NCI-H187 (cell line): ENCODE measurements around the gene DTNBP1.
A peak's percentile ranks its signal among the peaks of the same experiment; 100 is the strongest.

Source experiments
- DNase-seq, 2 experiments: peaks; one replicate each; lab custom pipeline; 2025; lab: John Stamatoyannopoulos, UW

Gene DTNBP1

DNA sequence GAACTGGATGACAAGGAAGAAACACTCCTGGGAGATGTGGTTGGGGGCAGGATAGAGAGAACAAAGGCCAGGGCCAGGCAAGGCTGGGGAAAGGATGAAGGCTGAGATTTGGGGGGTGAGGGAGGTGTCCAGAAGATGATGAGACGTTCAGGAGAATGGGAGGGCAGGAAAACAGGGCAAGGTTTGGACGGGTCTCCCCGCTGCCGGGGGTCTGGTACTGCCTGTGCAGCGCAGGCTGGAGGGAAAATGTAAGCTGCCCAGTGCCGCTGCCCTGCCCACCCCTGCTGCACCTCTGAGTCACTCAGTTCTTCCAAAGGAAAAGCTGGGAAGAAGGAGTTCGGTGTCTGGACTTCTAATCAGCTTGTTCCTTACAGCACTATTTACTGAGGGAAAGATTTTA, 130.9 kb downstream of the DTNBP1 start:
- DNase-seq: no peak

DNA sequence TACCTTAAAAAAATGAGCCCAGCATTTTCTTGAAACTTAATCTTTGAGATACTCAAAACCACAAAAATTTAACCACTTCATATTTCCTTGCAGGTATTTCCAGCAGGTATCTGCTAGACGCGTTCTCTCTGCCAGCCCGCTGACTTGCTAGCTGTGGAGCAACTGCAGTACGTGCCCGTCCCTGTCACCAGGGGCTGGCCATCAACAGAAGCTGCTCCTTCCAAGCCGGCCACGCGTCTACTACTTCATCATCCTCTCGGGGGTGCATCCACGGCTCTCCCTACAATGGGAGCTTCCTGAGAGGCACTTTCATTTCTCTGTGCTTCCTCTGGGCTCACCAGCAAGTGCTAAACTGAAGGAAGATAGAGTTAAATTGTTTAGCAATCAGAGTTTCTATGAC, 132.4 kb downstream of the DTNBP1 start:
- no peak for DNase-seq

DNA sequence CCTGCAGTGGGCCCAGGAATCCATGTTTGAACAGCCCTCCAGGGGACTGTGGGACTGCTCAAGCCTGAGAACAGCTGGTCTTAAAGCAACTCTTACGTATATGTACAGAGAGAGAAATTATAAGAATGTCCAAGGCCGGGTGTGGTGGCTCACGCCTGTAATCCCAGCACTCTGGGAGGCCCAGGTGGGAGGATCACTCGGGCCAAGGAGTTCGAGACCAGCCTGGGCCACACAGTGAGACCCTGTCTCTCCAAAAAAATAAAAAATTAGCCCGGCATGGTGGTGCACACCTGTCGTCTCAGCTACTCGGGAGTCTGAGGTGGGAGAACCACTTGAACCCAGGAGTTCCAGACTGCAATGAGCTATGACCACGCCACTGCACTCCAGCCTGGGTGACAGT, 134.0 kb downstream of the DTNBP1 start:
- DNase-seq: no peak

DNA sequence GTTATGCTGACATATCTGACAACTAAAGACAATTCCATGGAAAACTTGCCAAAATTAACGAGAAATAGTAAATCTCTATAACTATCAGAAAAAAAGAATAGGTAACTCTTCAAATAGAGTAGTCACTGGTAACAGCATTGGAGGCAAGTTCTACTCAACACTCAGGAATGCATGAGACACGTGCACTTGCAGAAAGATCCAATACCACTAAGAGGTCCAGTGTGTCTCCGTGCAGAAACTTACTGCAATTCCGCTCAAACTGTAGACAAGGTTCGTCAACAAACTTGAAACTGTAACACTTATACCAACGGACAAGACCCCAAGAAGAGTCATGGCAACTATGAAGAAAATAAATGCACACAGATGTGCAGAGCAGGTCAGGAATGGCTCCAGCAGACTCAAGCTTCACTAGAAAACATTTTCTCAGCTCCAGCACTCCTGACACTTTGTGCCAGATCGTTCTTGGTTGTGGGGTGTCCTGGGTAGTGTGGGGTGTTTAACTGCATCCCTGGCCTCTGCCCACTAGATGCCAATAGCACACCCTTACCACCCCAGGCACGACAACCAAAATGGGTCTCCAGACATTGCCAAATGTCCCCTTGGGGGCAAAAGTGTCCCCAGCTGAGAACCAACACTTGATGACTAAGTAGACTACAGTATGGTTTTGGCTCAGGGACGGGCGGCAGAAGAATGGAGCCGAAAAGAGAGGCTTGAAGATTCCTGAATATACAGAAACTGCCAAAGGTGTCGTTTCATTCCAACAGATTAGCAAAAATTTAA, 134.8 kb downstream of the DTNBP1 start:
- no peak for DNase-seq

DNA sequence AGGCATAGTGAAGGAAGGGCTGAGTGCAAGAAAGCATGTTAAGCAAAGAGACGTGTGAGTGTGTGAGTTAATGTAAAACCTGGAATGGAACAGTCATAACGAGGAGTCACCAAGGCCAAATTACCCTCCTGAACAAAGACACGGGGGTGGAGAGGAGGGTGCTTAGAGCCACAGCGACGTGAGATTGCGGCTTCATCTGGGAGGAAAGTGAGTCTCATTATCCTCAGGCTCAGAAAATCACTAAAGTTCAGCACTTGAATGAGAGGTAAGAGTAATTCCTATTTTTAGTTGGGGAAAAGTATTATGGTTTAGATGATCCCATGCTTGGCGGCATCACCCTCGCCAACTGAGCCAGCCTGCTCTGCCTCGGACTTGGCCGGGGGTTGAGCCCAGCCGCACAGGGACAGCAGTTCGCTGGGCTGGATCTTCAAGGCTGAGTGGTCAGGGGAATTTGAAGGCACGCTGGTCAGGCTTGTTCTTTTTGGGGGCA, 136.6 kb downstream of the DTNBP1 start:
- no peak for DNase-seq

DNA sequence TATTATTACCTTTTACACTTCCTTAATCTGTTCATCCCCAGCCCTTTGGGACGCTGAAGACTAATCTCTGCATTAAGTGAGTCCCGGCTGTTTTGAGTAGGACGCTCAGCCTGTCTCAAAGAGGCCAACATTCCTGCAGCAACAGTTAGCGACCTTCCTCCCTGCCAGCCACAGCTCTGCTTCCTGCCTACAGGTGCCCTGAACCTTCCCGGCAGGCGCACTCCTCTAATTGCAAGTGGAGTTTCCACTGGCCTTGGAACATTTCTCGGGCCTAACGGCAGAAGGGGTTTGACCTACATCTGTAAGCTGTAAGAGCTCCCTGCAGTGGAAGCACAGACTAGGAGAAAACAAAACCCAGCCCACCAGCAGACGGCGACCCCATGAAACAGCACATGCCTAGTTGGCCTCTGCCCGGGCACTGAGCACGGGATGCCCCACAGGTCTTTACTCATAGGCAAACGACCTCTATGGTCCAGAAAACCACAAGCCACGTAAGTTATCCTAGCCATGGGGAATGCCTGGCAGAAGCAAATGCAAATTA, 137.9 kb downstream of the DTNBP1 start:
- no peak for DNase-seq

DNA sequence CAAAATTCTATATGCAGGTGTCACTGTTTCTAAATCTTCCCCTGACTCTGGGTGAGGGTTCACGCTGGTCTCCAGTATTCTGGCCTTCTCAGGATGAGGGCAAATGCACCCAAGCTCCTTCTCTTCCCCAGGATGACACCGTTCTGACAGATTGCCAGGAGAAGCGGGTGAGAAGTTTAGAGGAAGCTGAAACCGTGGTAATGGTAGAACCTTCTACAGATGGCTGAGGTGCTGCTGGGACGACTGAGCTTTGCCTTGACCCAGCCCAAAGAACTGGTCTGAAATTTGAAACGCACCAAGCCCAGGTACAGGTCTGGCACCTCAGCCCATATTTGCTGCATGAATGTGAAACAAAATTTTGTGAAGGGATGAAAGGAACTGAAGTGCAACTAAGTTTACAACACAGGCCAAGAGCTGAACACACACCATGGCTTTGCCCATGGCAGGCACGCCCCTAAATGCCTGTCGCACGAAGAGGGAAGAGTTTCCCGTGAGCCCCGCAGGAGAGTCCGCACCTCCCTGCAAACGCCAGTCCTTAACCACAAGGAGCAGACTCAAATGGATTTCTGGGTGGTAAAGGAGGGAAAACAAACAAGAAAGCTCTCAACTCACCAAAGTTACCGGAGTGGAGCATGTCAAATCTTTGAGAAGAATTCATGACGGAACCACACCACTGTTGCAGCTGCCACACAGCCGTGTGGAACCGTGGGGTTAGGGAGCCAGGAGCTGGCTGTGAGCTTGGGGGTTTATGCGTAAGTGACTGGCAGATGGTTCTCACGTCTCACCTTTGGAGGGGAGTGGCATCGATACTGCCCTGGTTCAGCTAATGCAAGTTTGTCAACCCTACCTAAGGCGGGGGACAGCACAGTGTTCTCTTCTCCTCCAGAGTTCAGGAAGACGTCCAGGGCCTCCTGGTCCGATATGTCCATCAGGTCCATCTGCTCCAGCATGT, 138.9 kb downstream of the DTNBP1 start:
- DNase-seq: no peak

DNA sequence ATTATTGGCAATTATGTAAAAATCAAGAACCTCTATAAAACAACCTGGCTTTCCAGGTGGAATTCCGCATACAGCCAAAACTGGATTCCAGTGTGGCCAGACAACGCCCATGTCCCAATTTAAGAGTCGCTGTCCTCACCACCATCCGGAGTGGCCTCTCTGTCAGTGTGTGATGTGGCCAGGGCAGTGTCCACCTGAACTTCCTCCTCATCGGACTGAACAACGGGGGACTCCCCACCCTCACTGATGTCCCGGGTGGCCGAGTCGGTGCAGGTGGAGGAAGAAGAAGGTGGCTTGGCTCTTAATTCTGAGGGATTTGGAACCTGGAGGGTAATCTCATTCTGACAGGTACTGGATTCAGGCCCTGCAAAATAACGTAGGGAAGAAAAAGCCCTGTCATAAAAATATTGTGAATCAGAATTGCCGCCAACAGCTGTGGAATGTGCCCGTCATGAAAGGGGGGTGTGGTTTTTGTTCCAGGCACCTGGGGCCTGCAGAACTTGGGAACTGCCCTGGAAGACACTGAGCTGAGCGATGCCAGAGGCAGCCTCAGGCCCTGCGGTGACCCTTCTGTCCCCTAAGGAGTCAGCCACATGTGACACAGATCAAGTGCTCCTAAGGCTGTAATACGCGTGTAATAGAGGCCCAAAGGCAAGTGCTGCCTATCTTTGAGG, 139.8 kb downstream of the DTNBP1 start:
- DNase-seq: no peak

DNA sequence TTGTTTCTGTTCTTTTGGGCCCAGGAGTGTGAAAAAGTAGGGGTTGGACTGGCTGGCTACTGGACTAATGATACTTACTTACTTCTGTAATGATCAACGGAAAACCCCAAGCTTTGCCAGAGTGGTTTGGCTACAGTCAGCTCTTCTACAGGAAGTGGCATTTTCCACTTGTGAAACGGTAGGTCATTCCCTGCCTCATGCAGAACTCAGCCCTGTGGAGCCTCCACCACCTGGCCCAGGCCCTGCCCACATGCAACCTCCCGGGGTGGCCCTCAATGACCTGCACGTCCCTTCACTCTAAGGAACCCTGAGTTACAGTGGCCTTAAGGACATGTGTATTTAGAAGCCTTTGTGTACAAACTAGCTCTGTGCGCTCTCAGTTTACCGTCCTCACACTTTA, 140.4 kb downstream of the DTNBP1 start:
- no peak for DNase-seq

DNA sequence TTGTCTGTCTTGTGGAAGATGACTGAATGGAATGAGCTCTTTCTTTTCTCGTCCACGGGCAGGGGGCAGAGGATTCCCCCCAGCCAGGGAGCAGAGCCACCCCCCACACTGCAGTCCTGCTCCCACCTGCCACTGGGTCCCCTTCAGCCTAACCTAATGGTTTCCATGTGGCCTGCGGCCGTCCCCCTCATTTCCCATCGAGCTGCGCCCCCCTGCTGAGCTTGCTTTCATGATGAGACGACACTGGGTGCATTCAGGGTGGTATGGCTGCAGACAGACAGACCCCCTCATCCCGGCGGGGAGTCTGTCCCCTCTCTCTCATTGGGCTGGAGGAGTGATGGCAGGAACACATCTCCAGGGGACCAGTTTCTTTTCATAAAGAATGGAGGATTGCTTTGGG, 140.8 kb downstream of the DTNBP1 start:
- DNase-seq: no peak

DNA sequence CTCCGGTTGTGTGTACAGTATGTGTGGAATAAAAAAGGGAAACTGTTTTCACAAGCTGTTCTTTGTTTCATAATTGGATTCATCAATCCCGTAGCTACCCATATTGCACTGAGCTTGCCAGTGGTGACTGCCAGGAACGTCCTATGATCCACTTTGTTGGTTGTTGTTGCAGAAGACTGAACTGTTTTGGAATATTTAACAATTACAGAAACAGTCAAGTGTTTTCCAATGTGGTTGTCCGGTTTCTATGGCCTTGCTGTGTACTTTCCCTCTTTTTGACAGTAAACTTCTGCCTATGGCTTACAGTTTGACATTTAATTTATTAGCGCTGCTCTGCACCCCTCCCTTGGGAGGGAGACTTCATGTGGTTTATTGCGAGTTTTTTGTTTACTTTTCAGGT, 141.2 kb downstream of the DTNBP1 start:
- no peak for DNase-seq

DNA sequence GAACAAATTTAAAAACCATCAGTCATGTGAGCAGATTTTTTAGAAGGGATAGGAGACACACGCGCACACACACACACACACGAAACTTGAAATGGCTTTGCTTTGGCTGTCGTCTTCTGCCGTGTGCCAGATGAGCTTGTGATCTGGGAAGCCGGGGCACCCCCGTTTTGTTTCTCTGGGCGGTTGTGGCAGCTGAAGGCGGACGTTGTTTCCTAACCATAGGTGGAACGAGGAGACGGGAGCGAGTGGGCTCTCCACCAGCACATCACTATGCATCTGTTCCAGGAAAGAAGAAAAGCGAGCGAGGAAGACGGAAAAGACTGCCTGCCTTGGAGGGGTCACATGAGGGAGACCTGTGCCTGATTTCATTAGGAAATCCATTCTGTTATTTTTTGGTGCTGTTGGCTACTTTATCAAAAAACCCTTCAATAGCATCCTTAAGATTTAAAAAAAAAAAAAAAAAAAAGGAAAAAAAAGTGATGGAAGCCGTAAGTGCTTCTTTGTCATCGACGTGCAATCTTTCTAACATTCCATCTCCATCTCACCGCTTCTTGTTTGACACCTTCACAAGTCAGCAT, 142.1 kb downstream of the DTNBP1 start:
- no peak for DNase-seq

DNA sequence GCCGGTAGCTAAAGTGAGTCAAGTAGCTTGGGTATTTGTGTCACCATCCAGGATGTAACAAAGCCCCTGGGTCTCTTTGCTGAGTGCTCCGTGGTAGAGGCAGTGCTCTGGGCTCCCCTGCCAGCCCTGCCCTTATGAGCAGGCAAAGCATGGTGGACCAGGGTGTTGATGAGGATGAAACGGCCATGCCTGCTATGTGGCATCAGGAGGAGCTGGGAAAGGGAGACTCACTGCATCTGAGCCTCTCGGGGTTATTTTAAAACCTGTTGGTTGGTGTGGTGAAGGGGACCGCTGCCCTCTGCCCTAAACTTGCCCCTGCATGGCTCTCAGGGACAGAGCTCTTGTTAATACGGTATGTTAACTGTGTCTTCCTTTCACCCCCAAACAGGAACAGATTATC, 143.1 kb downstream of the DTNBP1 start:
- DNase-seq: no peak

DNA sequence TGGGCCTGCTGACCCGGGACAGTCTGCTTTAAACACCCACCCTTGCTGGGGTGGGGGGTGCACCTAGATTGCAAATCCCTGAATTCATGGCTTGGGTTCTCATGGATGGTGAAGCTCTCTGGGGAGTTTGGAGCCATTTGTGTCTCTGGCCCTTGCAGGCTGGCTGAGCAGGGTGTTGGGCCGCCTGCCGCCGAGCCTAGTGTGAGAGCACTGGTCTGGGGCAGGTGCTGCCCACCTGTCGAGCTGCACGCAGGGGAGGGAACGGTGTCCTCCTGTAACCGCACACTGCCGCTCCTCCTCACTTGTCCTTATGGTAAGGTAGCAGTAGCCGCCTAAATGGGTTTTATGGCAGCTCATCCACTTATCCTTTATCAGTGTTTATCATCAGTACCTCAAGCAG, 143.9 kb downstream of the DTNBP1 start:
- peak; percentile 90 to 99 for DNase-seq

DNA sequence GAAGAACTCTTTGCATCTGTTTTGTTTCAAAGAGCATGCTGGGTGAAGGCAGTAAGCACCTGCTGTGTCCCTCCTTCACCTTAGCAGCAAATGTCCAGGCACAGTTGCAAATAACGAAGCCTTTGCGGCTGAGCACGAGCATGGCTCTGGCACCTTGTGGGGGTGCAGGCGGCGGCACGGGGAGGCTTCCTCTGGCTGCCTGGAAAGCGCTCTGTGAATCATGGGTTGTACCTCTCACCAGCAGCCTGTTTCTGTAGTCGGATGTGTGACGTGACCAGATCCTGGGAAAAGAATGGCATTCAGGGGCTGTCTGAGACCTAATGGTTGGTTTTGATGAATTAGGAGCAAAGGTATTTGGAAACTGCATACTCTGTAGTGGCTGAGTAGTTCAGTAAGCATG, 144.8 kb downstream of the DTNBP1 start:
- no peak for DNase-seq

DNA sequence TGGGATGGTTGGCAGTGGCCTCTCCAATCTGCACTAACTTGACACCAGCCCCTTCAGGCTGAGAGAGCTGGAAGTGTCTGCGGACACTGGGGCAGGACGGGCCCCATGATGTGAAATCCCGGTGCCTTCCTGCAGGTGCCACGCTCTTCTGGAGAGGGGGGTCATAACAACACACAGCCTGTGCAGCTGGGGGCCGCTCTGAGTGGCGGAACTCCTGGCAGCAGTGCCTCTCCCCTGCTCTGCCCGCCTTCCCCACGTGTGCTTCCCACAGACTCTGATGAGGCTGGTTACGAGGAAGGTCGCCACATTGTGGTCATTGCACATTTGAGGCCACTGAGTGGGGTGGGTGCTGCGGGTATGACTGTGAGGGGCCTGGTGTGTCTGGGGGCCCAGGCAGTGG, 145.2 kb downstream of the DTNBP1 start:
- no peak for DNase-seq

DNA sequence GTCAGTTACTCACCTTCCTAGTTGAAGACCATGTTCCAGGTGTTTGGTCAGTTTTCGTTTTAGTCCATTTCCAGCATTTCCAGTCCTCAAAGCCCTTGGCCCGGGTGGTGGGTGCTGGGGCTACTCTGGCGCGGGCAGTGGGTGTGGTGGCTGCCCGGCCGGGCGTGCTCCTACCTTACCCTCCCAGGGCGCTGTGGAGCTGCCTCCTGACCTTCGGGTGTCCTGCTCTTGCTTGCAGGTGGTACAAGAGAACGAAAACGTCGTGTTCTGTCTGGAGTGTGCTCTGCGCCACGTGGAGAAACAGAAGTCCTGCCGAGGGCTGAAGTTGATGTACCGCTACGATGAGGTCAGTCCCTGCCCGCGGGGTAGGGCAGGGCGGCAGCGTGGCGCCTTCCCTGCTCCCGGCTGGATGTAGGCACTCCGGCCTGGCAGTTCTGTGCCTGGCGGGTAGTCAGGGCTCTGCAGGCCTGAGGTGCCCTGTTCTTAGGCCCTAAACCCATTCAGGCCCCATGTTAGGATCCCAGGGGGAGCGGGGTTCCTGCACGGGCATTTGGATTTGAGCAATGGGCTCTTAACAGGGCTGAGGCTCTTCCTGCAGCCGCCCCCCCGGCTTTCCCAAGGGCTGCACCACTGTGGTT, 145.8 kb downstream of the DTNBP1 start:
- DNase-seq: no peak

DNA sequence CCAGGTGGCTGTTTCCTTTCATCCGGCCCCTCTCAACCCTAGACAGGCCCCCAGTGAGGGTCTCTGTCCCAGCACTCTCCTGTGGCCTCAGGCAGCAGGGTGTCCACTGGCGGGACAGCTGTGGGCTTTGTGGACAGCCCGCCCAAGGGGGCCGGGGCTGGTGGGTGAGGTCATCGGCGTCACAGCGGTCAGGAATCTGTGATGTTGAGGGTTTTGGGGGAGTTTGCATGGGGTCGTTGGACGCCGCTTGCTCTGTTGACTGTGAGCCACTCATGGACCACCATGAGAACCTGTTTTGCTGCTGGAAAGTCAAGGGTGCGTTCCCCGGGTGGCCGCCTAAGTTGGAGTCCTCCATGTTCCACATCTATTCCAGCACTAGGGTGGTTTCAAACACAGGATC, 146.4 kb downstream of the DTNBP1 start:
- no peak for DNase-seq

DNA sequence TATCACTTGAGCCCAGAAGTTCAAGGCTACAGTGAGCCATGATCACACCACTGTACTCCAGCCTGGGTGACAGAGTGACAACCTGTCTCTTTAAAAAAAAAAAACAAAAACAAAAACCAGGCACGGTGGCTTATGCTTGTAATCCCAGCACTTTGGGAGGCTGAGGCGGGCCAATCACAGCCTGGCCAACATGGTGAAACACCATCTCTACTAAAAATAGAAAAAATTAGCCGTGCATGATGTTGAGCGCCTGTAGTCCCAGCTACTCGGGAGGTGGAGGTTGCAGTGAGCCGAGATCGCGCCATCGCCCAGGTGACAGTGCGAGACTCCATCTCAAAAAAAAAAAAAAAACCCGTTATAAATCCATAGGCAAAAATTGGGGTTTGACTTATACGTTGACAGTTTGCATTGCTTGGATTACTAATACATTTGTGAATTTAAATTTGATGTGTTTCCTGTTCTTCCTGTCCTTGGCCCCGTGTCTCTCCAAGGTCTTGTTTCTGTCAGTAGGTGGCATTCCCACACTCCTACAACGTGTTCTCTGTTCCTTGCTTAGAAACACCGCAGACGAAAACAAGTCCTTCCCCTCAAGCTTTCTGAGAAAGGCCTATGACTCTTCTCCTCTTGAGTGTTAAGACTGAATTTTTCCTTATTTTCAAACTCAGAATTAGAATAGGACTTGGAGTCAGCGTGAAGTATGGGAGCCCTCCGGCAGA, 147.0 kb downstream of the DTNBP1 start:
- DNase-seq: no peak

DNA sequence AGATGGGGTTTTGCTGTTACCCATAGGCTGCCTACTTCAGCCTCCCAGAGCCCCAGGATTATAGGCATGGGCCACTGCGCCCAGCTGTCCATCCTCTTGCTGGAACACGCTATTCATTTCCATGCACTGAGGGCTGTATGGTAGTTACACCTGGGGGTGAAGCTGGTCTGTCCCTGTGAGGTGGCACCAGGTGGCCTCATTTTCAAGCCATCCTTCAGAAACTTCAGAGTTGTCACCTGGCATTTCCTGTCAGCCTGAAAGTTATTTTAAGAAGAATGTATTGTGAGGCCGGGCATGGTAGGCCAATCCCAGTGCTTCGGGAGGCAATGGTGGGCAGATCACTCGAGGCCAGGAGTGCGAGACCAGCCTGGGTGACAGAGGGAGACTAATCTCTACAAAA, 147.6 kb downstream of the DTNBP1 start:
- DNase-seq: no peak
